Esophagus squamous epithelium (tissue), 4 donors: ENCODE measurements around the gene ZCCHC24.

Experiments
- POLR2A ChIP-seq, 4 donors: fragments of 450-650 bp; IDR thresholded peaks; one replicate each; pipeline ENCODE4 v1.6.1; 2017; ENCODE audit warnings: antibody characterized with exemption in 4 of 4, mild to moderate bottlenecking in 4 of 4, moderate library complexity in 3 of 4
- TF ChIP-seq, protein P1 (sequence below), 6 experiments: fragments of 450-650 bp in 4 of 6; fragments of 200-600 bp in 2 of 6; sonication (generic) in 2 of 6; IDR thresholded peaks; one replicate each; pipeline ENCODE4 v1.5.1; 2016 to 2019; ENCODE audit warnings: antibody characterized with exemption in 6 of 6, mild to moderate bottlenecking in 4 of 6, moderate library complexity in 4 of 6

GRCh38 chr10:79354615-79355014, 90.8 kb downstream of the ZCCHC24 start:
- TF ChIP-seq POLR2A (IDR thresholded peaks at IDR 0.05) = no peak
- TF ChIP-seq, protein P1, sequence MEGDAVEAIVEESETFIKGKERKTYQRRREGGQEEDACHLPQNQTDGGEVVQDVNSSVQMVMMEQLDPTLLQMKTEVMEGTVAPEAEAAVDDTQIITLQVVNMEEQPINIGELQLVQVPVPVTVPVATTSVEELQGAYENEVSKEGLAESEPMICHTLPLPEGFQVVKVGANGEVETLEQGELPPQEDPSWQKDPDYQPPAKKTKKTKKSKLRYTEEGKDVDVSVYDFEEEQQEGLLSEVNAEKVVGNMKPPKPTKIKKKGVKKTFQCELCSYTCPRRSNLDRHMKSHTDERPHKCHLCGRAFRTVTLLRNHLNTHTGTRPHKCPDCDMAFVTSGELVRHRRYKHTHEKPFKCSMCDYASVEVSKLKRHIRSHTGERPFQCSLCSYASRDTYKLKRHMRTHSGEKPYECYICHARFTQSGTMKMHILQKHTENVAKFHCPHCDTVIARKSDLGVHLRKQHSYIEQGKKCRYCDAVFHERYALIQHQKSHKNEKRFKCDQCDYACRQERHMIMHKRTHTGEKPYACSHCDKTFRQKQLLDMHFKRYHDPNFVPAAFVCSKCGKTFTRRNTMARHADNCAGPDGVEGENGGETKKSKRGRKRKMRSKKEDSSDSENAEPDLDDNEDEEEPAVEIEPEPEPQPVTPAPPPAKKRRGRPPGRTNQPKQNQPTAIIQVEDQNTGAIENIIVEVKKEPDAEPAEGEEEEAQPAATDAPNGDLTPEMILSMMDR (IDR thresholded peaks at IDR 0.05) = no peak
